ENCODE measurements around the gene WDR64. TPM values are rescaled to one million over a fixed set of nuclear protein-coding genes. Genes with fewer than 3 reads are reported as not detected.

WDR64 gene
- total and polyA plus RNA-seq, 2 donors (not counting 3 experiments of a cell fraction or from before 2014, with no cell fraction given), result not detected

GRCh38 chr1:241813768-241814320 lies 161.8 kb downstream of the WDR64 start:
- no peak overlapping the region for H3K4me3 ChIP-seq (replicated peaks in 1 of 3; ENCODE audit: insufficient read depth in 1 of 3, low read depth in 1 of 3, low read length in 3 of 3)
- H3K36me3 ChIP-seq (ENCODE audit: control insufficient read depth in 2 of 2, extremely low read depth in 1 of 2, insufficient read depth in 2 of 2, low read length in 2 of 2), result no peaks in the 10 kb centered on the region
- no TSS peak for BruUV-seq (replicated peaks)
- H3K4me1 ChIP-seq (ENCODE audit: control insufficient read depth, extremely low read depth, insufficient read depth, low read length), result no peaks in the 10 kb centered on the region
- H3K9ac ChIP-seq (replicated peaks; ENCODE audit: extremely low read depth, insufficient read depth, low read length), result no peak overlapping the region
- no peaks in the 10 kb centered on the region for H3K9me1 ChIP-seq (replicated peaks; ENCODE audit: control insufficient read depth, extremely low read depth, insufficient read depth, low read length)
- H3K9me3 ChIP-seq (replicated peaks; ENCODE audit: control insufficient read depth, insufficient read depth, low read length), result no peaks in the 10 kb centered on the region
- H2AFZ ChIP-seq (ENCODE audit: low read depth, low read length), result no peak overlapping the region
- POLR2A ChIA-PET, result no interaction called here
- intact Hi-C loops (cut with micrococcal nuclease) (no loop called here), dilution Hi-C loops (cut with MboI; ENCODE audit: extremely low pct_ligation_motif_present, low sequenced_read_pairs) (no loop called here)
- TF ChIP-seq GATA2 (IDR thresholded peaks at IDR 0.05; ENCODE audit: insufficient read depth, insufficient read length, low read depth, low read length) (no peak), JUN (IDR thresholded peaks at IDR 0.05; ENCODE audit: borderline replicate concordance, insufficient read depth, insufficient read length, low read depth) (no peak), FOS (IDR thresholded peaks at IDR 0.05; ENCODE audit: borderline replicate concordance, insufficient read depth, low read length) (no peak), MYC (IDR thresholded peaks at IDR 0.05; ENCODE audit: low read depth, low read length) (no peak)
- DNase-seq (ENCODE audit: low read depth, low spot score), result no peak
- no peaks in the 10 kb centered on the region for H3K79me2 ChIP-seq (ENCODE audit: control insufficient read depth, insufficient read depth, low read length)
- CTCF ChIA-PET, result no interaction called here
- H3K27me3 ChIP-seq (ENCODE audit: control insufficient read depth in 2 of 2, insufficient read depth in 2 of 2, low read length in 2 of 2), result peaks cover 0 to 3% of the 10 kb centered on the region in 2 experiments
- H3K4me2 ChIP-seq (ENCODE audit: insufficient read depth, low read length), result no peak overlapping the region
- FAIRE-seq, result no peak
- H4K20me1 ChIP-seq (replicated peaks; ENCODE audit: control insufficient read depth, extremely low read depth, insufficient read depth, low read length), result no peaks in the 10 kb centered on the region
- no peak overlapping the region for H3K27ac ChIP-seq (ENCODE audit: insufficient read depth, low read depth, low read length)

GRCh38 chr1:241816008-241816407 lies 163.9 kb downstream of the WDR64 start:
- no TSS peak for BruUV-seq (replicated peaks)
- H3K4me3 ChIP-seq (replicated peaks in 1 of 3; ENCODE audit: insufficient read depth in 1 of 3, low read depth in 1 of 3, low read length in 3 of 3), result no peak overlapping the region
- no peaks in the 10 kb centered on the region for H4K20me1 ChIP-seq (replicated peaks; ENCODE audit: control insufficient read depth, extremely low read depth, insufficient read depth, low read length)
- H2AFZ ChIP-seq (ENCODE audit: low read depth, low read length), result no peak overlapping the region
- POLR2A ChIA-PET, result no interaction called here
- intact Hi-C loops (cut with micrococcal nuclease), result no loop called here
- H3K36me3 ChIP-seq (ENCODE audit: control insufficient read depth in 2 of 2, extremely low read depth in 1 of 2, insufficient read depth in 2 of 2, low read length in 2 of 2), result no peaks in the 10 kb centered on the region
- no peak for FAIRE-seq
- H3K9ac ChIP-seq (replicated peaks; ENCODE audit: extremely low read depth, insufficient read depth, low read length), result no peak overlapping the region
- no peak overlapping the region for H3K27ac ChIP-seq (ENCODE audit: insufficient read depth, low read depth, low read length)
- H3K79me2 ChIP-seq (ENCODE audit: control insufficient read depth, insufficient read depth, low read length), result no peaks in the 10 kb centered on the region
- CTCF ChIA-PET, result no interaction called here
- H3K9me1 ChIP-seq (replicated peaks; ENCODE audit: control insufficient read depth, extremely low read depth, insufficient read depth, low read length), result no peaks in the 10 kb centered on the region
- no peak for DNase-seq (ENCODE audit: low read depth, low spot score)
- H3K9me3 ChIP-seq (replicated peaks; ENCODE audit: control insufficient read depth, insufficient read depth, low read length), result no peaks in the 10 kb centered on the region
- peaks cover 0 to 3% of the 10 kb centered on the region in 2 experiments for H3K27me3 ChIP-seq (ENCODE audit: control insufficient read depth in 2 of 2, insufficient read depth in 2 of 2, low read length in 2 of 2)
- H3K4me2 ChIP-seq (ENCODE audit: insufficient read depth, low read length), result no peak overlapping the region
- TF ChIP-seq JUN (IDR thresholded peaks at IDR 0.05; ENCODE audit: borderline replicate concordance, insufficient read depth, insufficient read length, low read depth), result no peak
- TF ChIP-seq EZH2 (IDR thresholded peaks at IDR 0.05; ENCODE audit: borderline replicate concordance, low read depth, low read length, severe bottlenecking), result no peak
- TF ChIP-seq POLR2AphosphoS5 (IDR thresholded peaks at IDR 0.05; ENCODE audit: insufficient read depth, low read depth, low read length), result no peak
- no peak for TF ChIP-seq FOS (IDR thresholded peaks at IDR 0.05; ENCODE audit: borderline replicate concordance, insufficient read depth, low read length)
- TF ChIP-seq GATA2 (IDR thresholded peaks at IDR 0.05; ENCODE audit: insufficient read depth, insufficient read length, low read depth, low read length), result no peak
- no peak for TF ChIP-seq CTCF (IDR thresholded peaks at IDR 0.05; ENCODE audit: extremely low read depth in 1 of 2, insufficient read depth in 1 of 2, low read depth in 1 of 2, low read length in 2 of 2)
- dilution Hi-C loops (cut with MboI; ENCODE audit: extremely low pct_ligation_motif_present, low sequenced_read_pairs), result no loop called here
- no peaks in the 10 kb centered on the region for H3K4me1 ChIP-seq (ENCODE audit: control insufficient read depth, extremely low read depth, insufficient read depth, low read length)

Data from endothelial cell of umbilical vein (primary cell).